Chondrocyte (in vitro differentiated cells): ENCODE data around the gene MON2. TPM values are rescaled to one million over a fixed set of nuclear protein-coding genes. Genes with fewer than 3 reads are reported as not detected.
"Not testable (repeated sequence)": the region's sequence is repeated elsewhere in the genome, so short reads cannot be mapped to it uniquely, and the experiment has no call there.

Source experiments
- DNase-seq: peaks from one replicate; pipeline ENCODE4 v3.0.0; 2021; ENCODE audit warnings: mixed read lengths, low spot score
- H3K27ac Mint-ChIP-seq: one replicate; pipeline ENCODE4 v1.8.0; 2021; ENCODE audit warnings: mild to moderate bottlenecking, moderate library complexity, mixed read lengths; ENCODE audit not compliant: unreplicated experiment
- H3K27me3 Mint-ChIP-seq: 2 replicates; pipeline ENCODE4 v1.8.0; 2021; ENCODE audit warnings: low read depth, mixed read lengths
- H3K36me3 Mint-ChIP-seq: 2 replicates; pipeline ENCODE4 v1.8.0; 2021; ENCODE audit warnings: low read depth, mixed read lengths
- H3K4me1 Mint-ChIP-seq: 2 replicates; pipeline ENCODE4 v1.8.0; 2021; ENCODE audit warnings: low read depth, mild to moderate bottlenecking, mixed read lengths
- H3K4me3 Mint-ChIP-seq: one replicate; pipeline ENCODE4 v1.8.0; 2021; ENCODE audit warnings: mild to moderate bottlenecking, moderate library complexity, mixed read lengths; ENCODE audit not compliant: unreplicated experiment
- H3K9me3 Mint-ChIP-seq: 2 replicates; pipeline ENCODE4 v1.8.0; 2021; ENCODE audit warnings: low read depth, mixed read lengths
- total RNA-seq: library from RNA; stranded (reverse); gene quantifications from 3 replicates; pipeline ENCODE4 v1.2.1, GENCODE V29; 2021
- TF ChIP-seq, protein P1 (sequence below): fragments of 200-600 bp; sonication (generic); IDR thresholded peaks from 2 replicates; pipeline ENCODE4 v1.5.0; 2021; ENCODE audit warnings: antibody characterized with exemption, mild to moderate bottlenecking, moderate library complexity

MON2 gene
- total RNA-seq, 1 donor from 2014 or later, result 47.2 TPM

- peaks cover 2% of the 10 kb centered on the region for H3K36me3 Mint-ChIP-seq
- no peak for DNase-seq
- H3K27ac Mint-ChIP-seq, result no peak overlapping the region
- H3K27me3 Mint-ChIP-seq, result no peaks in the 10 kb centered on the region
- TF ChIP-seq, protein P1, sequence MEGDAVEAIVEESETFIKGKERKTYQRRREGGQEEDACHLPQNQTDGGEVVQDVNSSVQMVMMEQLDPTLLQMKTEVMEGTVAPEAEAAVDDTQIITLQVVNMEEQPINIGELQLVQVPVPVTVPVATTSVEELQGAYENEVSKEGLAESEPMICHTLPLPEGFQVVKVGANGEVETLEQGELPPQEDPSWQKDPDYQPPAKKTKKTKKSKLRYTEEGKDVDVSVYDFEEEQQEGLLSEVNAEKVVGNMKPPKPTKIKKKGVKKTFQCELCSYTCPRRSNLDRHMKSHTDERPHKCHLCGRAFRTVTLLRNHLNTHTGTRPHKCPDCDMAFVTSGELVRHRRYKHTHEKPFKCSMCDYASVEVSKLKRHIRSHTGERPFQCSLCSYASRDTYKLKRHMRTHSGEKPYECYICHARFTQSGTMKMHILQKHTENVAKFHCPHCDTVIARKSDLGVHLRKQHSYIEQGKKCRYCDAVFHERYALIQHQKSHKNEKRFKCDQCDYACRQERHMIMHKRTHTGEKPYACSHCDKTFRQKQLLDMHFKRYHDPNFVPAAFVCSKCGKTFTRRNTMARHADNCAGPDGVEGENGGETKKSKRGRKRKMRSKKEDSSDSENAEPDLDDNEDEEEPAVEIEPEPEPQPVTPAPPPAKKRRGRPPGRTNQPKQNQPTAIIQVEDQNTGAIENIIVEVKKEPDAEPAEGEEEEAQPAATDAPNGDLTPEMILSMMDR, result no peak
- H3K4me1 Mint-ChIP-seq, result peaks cover 9% of the 10 kb centered on the region
- H3K9me3 Mint-ChIP-seq, result no peaks in the 10 kb centered on the region
- H3K4me3 Mint-ChIP-seq, result no peak overlapping the region
Observed at GRCh38 chr12:62482769-62483168, 16.1 kb downstream of the MON2 start.

GRCh38 chr12:62484233-62484632 lies 17.6 kb downstream of the MON2 start:
- no peak overlapping the region for H3K4me3 Mint-ChIP-seq
- DNase-seq, result no peak
- H3K9me3 Mint-ChIP-seq, result no peaks in the 10 kb centered on the region
- peaks cover 6% of the 10 kb centered on the region for H3K4me1 Mint-ChIP-seq
- no peak overlapping the region for H3K27ac Mint-ChIP-seq
- TF ChIP-seq, protein P1, result no peak
- peaks cover 2% of the 10 kb centered on the region for H3K36me3 Mint-ChIP-seq
- no peaks in the 10 kb centered on the region for H3K27me3 Mint-ChIP-seq

DNA sequence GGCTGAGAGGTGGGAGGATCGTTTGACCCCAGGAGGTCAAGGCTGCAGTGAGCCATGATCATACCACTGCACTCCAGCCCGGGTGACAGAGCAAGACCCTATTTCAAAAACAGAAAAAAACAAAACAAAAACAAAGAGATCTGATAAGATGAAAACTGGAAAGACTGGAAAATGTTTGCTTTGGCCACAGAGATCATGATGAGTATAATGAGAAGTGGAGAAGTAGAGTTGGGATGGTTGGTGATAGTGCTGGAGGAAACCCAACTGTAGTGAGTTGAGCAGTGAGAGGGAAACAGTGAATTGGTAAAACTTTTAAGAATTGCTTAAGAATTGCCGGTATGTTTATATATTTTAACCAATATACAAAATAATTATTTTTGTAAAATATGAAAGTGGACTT lies 39.2 kb downstream of the MON2 start:
- H3K4me3 Mint-ChIP-seq, result no peak overlapping the region
- H3K36me3 Mint-ChIP-seq, result peaks cover 33% of the 10 kb centered on the region
- H3K27me3 Mint-ChIP-seq, result no peaks in the 10 kb centered on the region
- H3K9me3 Mint-ChIP-seq, result peaks cover 11% of the 10 kb centered on the region
- DNase-seq, result no peak
- TF ChIP-seq, protein P1, result no peak
- H3K4me1 Mint-ChIP-seq, result peaks cover 24% of the 10 kb centered on the region
- no peak overlapping the region for H3K27ac Mint-ChIP-seq

DNA sequence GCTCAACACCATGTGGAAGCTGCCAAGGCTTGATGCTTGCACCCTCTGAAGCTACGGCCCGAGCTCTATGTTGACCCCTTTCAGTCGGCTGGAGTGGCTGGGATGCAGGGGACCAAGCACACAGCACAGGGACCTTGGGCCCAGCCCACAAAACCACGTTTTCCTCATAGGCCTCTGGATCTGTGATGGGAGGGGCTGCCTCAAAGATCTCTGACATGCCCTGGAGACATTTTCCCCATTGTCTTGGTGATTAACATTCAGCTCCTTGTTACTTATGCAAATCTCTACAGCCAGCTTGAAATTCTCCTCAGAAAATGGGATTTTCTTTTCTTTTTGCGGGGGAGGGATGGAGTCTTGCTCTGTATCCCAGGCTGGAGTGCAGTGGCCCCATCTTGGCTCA lies 46.3 kb downstream of the MON2 start:
- H3K9me3 Mint-ChIP-seq, result peaks cover 36% of the 10 kb centered on the region
- H3K27ac Mint-ChIP-seq, result no peak overlapping the region
- no peak overlapping the region for H3K4me3 Mint-ChIP-seq
- TF ChIP-seq, protein P1, result no peak
- H3K27me3 Mint-ChIP-seq, result no peaks in the 10 kb centered on the region
- no peak for DNase-seq
- H3K4me1 Mint-ChIP-seq, result no peaks in the 10 kb centered on the region
- peaks cover 49% of the 10 kb centered on the region for H3K36me3 Mint-ChIP-seq

GRCh38 chr12:62514080-62514479 lies 47.5 kb downstream of the MON2 start:
- peaks cover 36% of the 10 kb centered on the region for H3K9me3 Mint-ChIP-seq
- DNase-seq, H3K4me1 Mint-ChIP-seq, H3K27me3 Mint-ChIP-seq, H3K4me3 Mint-ChIP-seq, H3K27ac Mint-ChIP-seq: not testable (repeated sequence)
- H3K36me3 Mint-ChIP-seq, result peaks cover 44% of the 10 kb centered on the region

DNA sequence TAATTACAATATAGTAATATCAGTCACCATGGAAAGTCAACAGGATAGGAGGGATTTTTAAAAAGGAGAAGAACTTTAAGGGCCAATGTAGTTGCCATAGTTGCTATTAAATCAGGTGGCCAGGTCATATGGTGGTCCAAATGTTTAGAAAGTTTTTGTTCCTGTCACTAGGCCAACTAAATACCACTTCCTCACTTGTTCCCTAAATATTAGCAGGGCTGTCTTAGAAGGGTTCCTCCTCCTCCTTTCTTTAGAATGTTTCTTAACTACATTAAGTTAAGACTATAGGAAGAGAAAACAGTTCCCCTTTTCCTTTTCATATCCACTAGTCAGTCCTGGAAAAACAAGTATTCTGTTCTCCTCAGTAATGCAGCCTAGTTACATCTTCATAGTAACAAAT lies 50.3 kb downstream of the MON2 start:
- H3K36me3 Mint-ChIP-seq, result peaks cover 27% of the 10 kb centered on the region
- peaks cover 15% of the 10 kb centered on the region for H3K9me3 Mint-ChIP-seq
- no peaks in the 10 kb centered on the region for H3K27me3 Mint-ChIP-seq
- TF ChIP-seq, protein P1, result no peak
- DNase-seq, result no peak
- H3K4me3 Mint-ChIP-seq, result no peak overlapping the region
- peaks cover 3% of the 10 kb centered on the region for H3K4me1 Mint-ChIP-seq
- no peak overlapping the region for H3K27ac Mint-ChIP-seq
